ENCODE data around the gene RASGRP1. TPM values are rescaled to one million over a fixed set of nuclear protein-coding genes. Genes with fewer than 3 reads are reported as not detected.

Gene RASGRP1
- total RNA-seq, 1 donor, result 9.5 TPM

- H3K4me3 ChIP-seq (ENCODE audit: low read depth, low read length), result peak within 1 kb of the TSS; percentile 96
- TF ChIP-seq CTCF (IDR thresholded peaks at IDR 0.05; ENCODE audit: insufficient read depth, low read depth, low read length), result peak; percentile 6
- peak; percentile 90 for DNase-seq (ENCODE audit: low read depth)
Measured at GRCh38 chr15:38453971-38454695, 110.5 kb downstream of the RASGRP1 start, which contains the start of gene FAM98B. Gene FAM98B (plus strand): TSS chr15:38454127. CDS start chr15:38454162, 35 bp downstream.

- no peak for TF ChIP-seq CTCF (IDR thresholded peaks at IDR 0.05; ENCODE audit: insufficient read depth, low read depth, low read length)
- DNase-seq (ENCODE audit: low read depth), result no peak
- H3K4me3 ChIP-seq (ENCODE audit: low read depth, low read length), result no peak overlapping the region
Measured at GRCh38 chr15:38441130-38441519, 123.5 kb downstream of the RASGRP1 start.

- H3K4me3 ChIP-seq (ENCODE audit: low read depth, low read length), result no peak overlapping the region
- TF ChIP-seq CTCF (IDR thresholded peaks at IDR 0.05; ENCODE audit: insufficient read depth, low read depth, low read length), result peak; percentile 97
- peak; percentile 75 for DNase-seq (ENCODE audit: low read depth)
Measured at GRCh38 chr15:38440353-38441129, 124.1 kb downstream of the RASGRP1 start.

Other genes starting within 250 kb of the RASGRP1 start
- gene FAM98B, start 110.7 kb downstream of the RASGRP1 start, total RNA-seq, result 5.5 and 11.2 TPM in 2 replicates